IgD-negative memory B cell (primary cell): Measurements from ENCODE around the gene NAV2. TPM values are rescaled to one million over a fixed set of nuclear protein-coding genes. Genes with fewer than 3 reads are reported as not detected.

Experiments
- H3K27ac Mint-ChIP-seq, 3 donors: one replicate each; pipeline ENCODE4 v1.8.0; 2020 to 2022; ENCODE audit warnings: mild to moderate bottlenecking in 3 of 3, mixed read lengths in 3 of 3, moderate library complexity in 1 of 3
- H3K27me3 Mint-ChIP-seq: one replicate; pipeline ENCODE4 v1.8.0; 2021; ENCODE audit warnings: mixed read lengths
- H3K36me3 Mint-ChIP-seq: one replicate; pipeline ENCODE4 v1.8.0; 2020; ENCODE audit warnings: mild to moderate bottlenecking, mixed read lengths
- H3K4me1 Mint-ChIP-seq, 3 donors: one replicate each; pipeline ENCODE4 v1.8.0; 2020 to 2022; ENCODE audit warnings: mixed read lengths in 3 of 3, mild to moderate bottlenecking in 1 of 3
- H3K4me3 Mint-ChIP-seq, 4 donors: one replicate each; pipeline ENCODE4 v1.8.0; 2020 to 2022; ENCODE audit warnings: mild to moderate bottlenecking in 4 of 4, mixed read lengths in 4 of 4, moderate library complexity in 3 of 4
- H3K9me3 Mint-ChIP-seq, 3 donors: one replicate each; pipeline ENCODE4 v1.8.0; 2020 to 2021; ENCODE audit warnings: mixed read lengths in 3 of 3, mild to moderate bottlenecking in 1 of 3
- polyA plus RNA-seq: library from polyadenylated mRNA; unstranded; fragments of 300-500 nt; fragmentation: Illumina TruSeq; gene quantifications from one replicate; pipeline ENCODE4 v1.2.3, GENCODE V29; 2021

The NAV2 gene
- polyA plus RNA-seq, 1 donor from 2014 or later, result 0.19 TPM

DNA sequence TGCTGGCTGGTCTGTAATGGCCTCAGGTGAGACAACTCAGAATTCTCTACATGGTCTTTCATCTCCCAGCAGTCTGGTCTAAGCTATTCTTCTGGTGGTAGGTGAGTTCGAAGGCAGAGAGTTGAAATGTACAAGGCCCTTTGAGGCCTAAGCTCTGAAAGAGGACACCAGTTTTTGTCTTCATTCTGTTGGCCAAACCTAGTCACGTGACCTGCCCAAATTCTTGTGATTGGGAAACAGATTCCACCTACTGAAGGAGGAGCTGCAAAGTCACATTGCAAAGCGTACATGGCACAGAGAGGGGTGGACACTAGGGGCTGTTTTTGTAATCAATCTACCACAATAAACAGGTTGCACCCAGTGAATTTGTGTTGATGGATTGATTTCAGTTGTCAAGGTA is 193.5 kb downstream of the NAV2 start:
- Mint-ChIP-seq H3K4me1 (no peaks in the 10 kb centered on the region), H3K9me3 (no peaks in the 10 kb centered on the region), H3K27ac (no peak overlapping the region), H3K4me3 (no peak overlapping the region), H3K36me3 (no peaks in the 10 kb centered on the region), H3K27me3 (no peaks in the 10 kb centered on the region)

DNA sequence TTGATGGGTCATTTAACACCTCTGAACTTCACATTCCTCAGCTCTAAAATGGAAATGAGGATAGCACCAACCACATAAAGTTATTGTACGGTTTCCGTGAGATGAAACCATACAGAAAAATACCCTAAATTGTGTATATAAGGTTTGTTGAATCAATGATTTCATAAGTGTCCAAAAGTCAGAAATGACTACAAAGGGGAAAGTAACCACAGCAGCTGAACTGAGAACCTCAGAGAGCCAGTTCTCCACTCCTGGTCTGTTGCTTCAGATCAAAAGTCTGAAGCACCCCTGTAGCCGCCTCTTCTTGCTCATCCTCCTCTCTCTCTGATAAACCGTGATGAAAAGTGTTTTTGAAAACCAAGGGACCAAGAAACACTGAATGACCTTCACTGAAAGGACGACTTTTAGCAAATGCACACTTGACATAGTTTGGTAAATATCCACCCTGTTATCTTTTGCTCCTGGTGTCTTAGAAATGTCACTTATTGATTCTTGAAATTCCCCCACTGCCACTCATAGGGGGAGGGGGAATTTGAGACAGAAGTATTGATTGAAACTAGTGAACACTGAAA is 194.5 kb downstream of the NAV2 start:
- H3K4me1 Mint-ChIP-seq, result no peaks in the 10 kb centered on the region
- no peaks in the 10 kb centered on the region for H3K9me3 Mint-ChIP-seq
- H3K27ac Mint-ChIP-seq, result peak overlapping the region in 1 of 3 donors; percentile 40
- no peaks in the 10 kb centered on the region for H3K27me3 Mint-ChIP-seq
- H3K36me3 Mint-ChIP-seq, result no peaks in the 10 kb centered on the region
- no peak overlapping the region for H3K4me3 Mint-ChIP-seq

DNA sequence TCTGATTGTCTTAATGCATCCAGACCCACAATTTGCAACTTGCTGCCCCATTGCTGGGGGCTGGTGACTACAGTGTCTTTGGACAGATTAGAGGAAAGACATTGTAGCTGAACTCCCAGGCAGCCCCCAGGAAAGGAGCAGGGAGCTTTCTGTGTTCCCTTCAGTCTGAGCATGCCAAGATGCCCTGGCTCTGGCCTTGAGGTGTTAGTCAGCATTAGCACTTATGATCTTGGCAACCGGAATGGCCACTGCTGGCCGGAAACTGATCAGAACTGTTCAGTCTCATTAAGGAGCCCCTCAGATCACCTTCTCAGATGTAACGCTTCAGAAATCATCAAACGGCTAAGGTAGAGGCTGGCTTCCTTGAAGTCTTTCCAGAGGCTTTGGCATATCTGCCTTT is 195.2 kb downstream of the NAV2 start:
- Mint-ChIP-seq H3K9me3 (no peaks in the 10 kb centered on the region), H3K27me3 (no peaks in the 10 kb centered on the region), H3K4me1 (no peaks in the 10 kb centered on the region), H3K4me3 (no peak overlapping the region), H3K27ac (no peak overlapping the region), H3K36me3 (no peaks in the 10 kb centered on the region)

DNA sequence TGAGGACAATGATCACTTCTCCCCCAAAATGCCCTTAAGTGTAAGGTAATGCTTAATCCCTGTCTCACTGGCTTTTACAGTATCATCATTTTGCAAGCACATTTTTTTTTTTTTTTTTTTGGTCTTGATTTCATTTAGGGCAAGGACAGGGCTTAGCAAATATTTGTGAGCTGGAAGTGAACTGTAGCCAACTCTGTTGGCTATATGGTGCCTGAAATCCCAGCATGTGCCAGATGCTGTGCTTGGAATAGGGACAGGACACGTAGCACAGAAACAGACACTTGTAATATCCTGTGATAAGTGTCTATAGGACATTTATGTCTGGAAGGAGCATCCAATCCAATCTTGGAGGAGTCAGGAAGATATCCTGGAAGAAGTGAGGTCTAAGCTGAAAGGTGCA is 198.3 kb downstream of the NAV2 start:
- H3K27me3 Mint-ChIP-seq, result peaks cover 2% of the 10 kb centered on the region
- H3K9me3 Mint-ChIP-seq, result no peaks in the 10 kb centered on the region
- H3K27ac Mint-ChIP-seq, result no peak overlapping the region
- H3K4me3 Mint-ChIP-seq, result no peak overlapping the region
- H3K36me3 Mint-ChIP-seq, result no peaks in the 10 kb centered on the region
- peaks cover 0 to 2% (median 0%) of the 10 kb centered on the region in 3 donors for H3K4me1 Mint-ChIP-seq

DNA sequence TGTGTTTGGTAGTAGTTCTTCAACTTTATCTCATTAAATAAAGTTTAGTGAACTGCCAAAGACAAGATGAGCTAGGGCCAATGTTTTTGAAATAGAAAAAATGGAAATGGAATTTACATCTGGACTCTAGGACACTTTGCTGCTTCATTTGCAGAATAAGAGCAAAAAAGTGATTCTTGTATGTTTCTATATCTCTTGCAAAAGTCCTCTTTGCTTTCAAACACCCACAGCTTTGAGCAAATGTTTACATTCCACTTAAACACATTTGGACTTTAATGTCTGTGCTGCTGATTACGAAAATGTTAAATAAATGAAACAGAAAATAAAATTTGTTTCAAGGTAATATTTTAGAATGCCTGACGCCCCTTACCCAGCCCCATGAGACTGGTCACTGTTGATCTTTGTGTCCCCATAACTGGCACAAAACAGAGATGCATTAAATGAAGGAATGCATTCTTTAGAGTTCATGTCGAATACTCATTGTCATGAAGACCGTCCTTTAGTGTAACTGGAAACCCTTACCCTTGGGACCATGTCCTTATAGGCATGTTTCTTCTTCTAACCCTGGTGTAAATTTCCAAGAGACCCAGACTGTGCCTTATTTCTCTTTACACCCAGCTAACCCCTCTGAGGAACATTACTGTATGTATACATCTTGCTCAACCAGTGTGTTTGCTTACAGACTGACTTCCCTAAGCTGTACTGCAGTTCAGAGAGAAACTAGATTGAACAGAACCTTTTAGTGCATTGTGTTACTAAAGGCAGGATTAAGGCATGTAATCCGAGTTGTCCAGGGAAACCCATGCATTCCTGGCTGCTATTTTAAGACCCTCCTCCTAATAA is 199.7 kb downstream of the NAV2 start:
- Mint-ChIP-seq H3K27ac (no peak overlapping the region), H3K4me1 (peaks cover 0 to 2% (median 0%) of the 10 kb centered on the region in 3 donors), H3K9me3 (no peaks in the 10 kb centered on the region), H3K4me3 (no peak overlapping the region), H3K27me3 (peaks cover 2% of the 10 kb centered on the region), H3K36me3 (no peaks in the 10 kb centered on the region)

DNA sequence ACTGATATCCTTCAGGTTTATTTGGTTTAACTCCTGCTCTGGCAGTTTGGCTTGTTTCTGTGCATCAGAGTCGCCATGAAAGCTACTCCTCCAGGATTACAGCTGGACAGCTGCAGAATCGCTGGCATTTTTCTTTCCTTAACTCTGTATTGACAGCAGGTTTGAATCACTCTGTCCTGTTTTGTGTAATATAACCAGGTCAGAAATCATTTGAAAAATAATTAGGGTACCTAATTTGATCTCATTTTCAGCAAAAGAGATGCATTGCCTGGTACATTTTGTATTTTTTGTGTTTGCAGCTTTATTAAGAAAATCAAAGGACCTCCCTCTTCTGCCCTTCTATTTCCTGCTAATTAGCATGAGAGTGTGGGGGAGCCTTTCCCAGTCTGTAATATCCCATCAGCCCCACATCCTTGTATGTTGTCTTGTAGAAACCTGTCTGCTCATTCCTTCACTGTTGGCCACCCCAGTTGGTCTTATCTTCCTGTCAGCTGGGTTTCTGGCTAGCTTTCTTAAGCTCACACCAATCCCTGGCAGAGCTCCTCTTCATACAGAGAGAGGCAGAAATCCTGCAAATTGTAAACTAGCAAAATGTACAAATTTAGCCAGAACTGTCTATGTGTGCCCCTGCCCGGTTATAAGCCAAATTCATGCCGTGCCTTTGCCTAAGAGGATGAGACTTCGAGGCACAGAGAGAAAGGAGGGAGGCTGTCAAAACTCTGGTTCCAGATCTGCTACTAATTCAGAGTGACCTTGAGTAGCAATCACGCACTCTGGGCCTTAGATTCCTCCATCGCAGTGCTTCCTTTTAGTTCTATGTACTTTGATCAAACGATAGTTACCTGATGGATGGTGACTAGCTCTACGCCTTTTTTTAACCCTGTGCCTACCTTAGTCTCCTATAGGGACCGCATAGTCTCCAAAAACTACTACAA is 200.6 kb downstream of the NAV2 start:
- Mint-ChIP-seq H3K9me3 (no peaks in the 10 kb centered on the region), H3K27ac (no peak overlapping the region), H3K4me1 (peaks cover 0 to 2% (median 0%) of the 10 kb centered on the region in 3 donors)

DNA sequence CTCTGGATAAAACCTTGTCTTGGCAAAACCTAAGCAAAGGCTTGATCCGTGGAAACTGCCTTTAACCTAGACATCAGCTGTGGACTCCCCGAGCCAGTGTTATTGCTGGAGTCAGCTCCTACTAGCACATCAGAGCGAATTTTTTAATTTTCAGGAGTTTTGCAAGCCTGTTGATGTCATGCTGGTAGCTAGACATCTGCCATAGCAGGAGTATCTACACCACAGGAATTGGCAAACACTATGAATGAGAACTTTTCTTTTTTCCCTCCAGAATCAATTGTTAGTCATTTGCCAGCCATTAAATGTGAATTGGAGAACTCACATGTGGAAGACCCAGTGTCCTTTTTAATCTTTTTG is 201.2 kb downstream of the NAV2 start:
- H3K9me3 Mint-ChIP-seq, result no peaks in the 10 kb centered on the region
- peaks cover 0 to 2% (median 0%) of the 10 kb centered on the region in 3 donors for H3K4me1 Mint-ChIP-seq
- no peak overlapping the region for H3K27ac Mint-ChIP-seq
- H3K4me3 Mint-ChIP-seq, result no peak overlapping the region
- H3K27me3 Mint-ChIP-seq, result peaks cover 2% of the 10 kb centered on the region
- peaks cover 2% of the 10 kb centered on the region for H3K36me3 Mint-ChIP-seq

More for the DNA sequence above, 200.6 kb downstream of the NAV2 start:
- Mint-ChIP-seq H3K27me3 (peaks cover 2% of the 10 kb centered on the region), H3K4me3 (no peak overlapping the region), H3K36me3 (no peaks in the 10 kb centered on the region)

DNA sequence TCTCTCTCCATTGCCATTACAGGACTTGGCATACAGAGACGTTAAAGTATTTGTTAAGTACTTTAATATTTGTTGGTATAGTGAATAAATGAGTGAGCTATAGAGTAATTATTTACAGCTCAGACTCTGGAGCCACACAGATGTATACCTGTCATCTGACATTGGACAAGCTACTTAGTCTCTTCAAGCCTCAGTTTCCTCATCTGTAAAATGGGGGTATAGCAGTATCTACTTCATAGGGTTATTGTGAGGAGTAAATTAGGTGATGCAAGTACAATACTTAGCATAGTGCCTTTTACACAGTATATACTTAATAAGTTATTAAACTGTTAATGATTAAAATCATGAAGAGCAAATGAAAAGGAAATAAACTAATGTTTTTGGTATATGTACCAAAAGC is 203.2 kb downstream of the NAV2 start:
- Mint-ChIP-seq H3K27me3 (peaks cover 2% of the 10 kb centered on the region), H3K27ac (no peak overlapping the region), H3K9me3 (peaks cover 0 to 2% (median 0%) of the 10 kb centered on the region in 3 donors), H3K4me3 (no peak overlapping the region), H3K36me3 (peaks cover 4% of the 10 kb centered on the region), H3K4me1 (peaks cover 0 to 2% (median 0%) of the 10 kb centered on the region in 3 donors)

DNA sequence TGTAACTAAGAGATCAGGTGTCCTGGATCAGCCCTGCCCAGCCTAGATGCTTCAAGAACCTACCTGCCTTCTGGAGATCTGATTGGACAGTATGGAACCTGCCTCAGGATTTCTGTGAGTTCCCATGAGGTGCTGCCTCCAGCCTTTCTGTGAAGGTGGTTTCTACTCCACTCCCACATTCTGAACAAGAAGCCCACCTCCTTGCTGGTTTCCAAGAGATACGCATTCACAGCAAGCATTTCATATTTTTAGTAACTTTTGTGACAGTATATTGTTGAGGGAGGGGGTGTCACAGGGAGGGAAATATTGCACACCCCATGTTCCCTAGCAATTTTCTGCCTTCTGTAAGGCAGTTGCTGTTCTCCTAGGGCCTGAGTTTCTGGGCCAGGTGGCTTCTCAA is 204.4 kb downstream of the NAV2 start:
- peaks cover 4% of the 10 kb centered on the region for H3K36me3 Mint-ChIP-seq
- H3K27ac Mint-ChIP-seq, result no peak overlapping the region
- H3K9me3 Mint-ChIP-seq, result peaks cover 0 to 2% (median 0%) of the 10 kb centered on the region in 3 donors
- no peak overlapping the region for H3K4me3 Mint-ChIP-seq
- H3K27me3 Mint-ChIP-seq, result peaks cover 4% of the 10 kb centered on the region
- peaks cover 0 to 2% (median 0%) of the 10 kb centered on the region in 3 donors for H3K4me1 Mint-ChIP-seq

DNA sequence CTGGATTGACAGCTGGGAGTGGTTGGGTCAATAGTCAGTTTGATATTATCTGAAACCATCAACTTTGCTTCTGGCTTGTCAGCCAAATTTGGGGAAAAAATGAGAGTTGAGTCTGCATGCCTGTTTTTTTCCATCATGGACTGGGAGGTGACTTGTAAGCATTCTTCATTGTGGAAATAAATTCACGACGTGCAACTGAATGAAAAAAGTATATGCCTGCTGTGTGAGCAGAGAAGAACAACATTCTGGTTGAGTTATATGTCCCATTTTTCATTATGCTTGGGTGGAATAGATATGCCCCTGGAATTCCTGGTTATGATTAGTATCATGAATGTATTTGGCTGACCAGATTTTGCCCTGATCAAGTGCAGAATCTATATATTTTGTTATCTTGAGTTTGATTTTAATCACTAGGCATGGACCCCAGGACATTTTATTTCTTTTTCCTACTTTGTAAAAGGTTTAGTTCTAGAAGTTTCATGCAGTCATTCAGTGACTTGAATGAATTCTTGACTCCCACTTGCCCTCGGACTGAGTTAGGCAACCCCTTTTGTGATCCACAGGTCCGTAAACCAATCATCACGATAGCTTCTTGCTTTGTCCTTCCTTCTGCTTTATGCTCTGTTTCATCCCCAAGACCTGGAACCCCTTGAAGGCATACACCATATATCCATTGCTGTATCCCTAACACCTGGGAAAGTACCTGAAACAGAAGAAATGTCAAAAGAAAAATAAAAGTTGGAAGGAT is 205.8 kb downstream of the NAV2 start:
- H3K4me1 Mint-ChIP-seq, result peaks cover 0 to 2% (median 0%) of the 10 kb centered on the region in 3 donors
- H3K27me3 Mint-ChIP-seq, result peaks cover 6% of the 10 kb centered on the region

DNA sequence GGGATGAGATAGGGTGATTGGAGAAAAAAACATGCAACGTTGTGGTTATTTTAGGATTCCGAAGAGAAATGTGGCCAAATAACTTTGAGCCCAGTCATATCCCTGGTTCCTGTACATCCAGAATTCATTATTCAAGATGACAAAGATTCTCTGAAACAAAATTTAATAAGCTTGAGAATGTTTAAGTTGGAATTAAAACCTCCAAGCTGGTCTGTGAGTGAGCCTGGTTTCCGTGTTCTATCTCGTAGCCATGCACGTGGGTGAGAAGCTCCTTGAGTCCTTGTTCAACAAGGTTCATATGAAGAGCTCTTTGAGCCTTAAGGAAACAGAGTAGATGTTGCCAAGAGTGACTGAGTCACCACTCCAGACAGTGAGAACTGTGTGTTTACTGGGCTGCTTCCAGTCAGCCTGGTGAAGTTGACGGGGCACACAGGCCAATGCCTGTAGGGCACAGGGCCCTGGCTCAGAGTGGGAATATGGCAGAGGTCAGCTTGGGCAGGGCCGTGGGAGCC is 206.5 kb downstream of the NAV2 start:
- no peak overlapping the region for H3K4me3 Mint-ChIP-seq
- peaks cover 0 to 2% (median 0%) of the 10 kb centered on the region in 3 donors for H3K4me1 Mint-ChIP-seq
- peaks cover 0 to 2% (median 0%) of the 10 kb centered on the region in 3 donors for H3K9me3 Mint-ChIP-seq
- H3K27ac Mint-ChIP-seq, result no peak overlapping the region
- peaks cover 6% of the 10 kb centered on the region for H3K27me3 Mint-ChIP-seq
- peaks cover 4% of the 10 kb centered on the region for H3K36me3 Mint-ChIP-seq

More for the DNA sequence above, 205.8 kb downstream of the NAV2 start:
- H3K36me3 Mint-ChIP-seq, result peaks cover 4% of the 10 kb centered on the region
- peaks cover 0 to 2% (median 0%) of the 10 kb centered on the region in 3 donors for H3K9me3 Mint-ChIP-seq
- H3K4me3 Mint-ChIP-seq, result no peak overlapping the region
- H3K27ac Mint-ChIP-seq, result no peak overlapping the region

DNA sequence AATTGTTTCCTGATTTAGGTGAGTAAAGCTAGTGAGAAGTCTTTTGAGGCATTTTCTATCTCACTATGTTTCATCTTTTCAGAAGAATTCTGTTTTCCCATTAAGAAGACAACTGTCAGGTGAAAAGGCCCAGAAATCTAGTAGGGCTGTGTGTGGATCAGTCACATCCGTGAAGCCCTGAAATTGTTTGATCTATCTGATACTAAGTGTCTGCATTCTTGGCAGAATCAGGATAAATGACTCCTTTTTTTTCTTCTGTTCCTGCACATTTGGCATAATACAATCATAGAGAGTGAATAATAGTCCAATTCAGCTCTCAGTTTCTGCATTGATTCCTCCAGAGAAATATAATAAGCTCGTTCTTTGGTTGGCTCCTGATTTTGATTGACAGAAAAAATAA is 208.3 kb downstream of the NAV2 start:
- Mint-ChIP-seq H3K36me3 (peaks cover 4% of the 10 kb centered on the region), H3K27me3 (peaks cover 7% of the 10 kb centered on the region), H3K4me1 (no peaks in the 10 kb centered on the region), H3K27ac (no peak overlapping the region), H3K9me3 (peaks cover 0 to 2% (median 0%) of the 10 kb centered on the region in 3 donors), H3K4me3 (no peak overlapping the region)

DNA sequence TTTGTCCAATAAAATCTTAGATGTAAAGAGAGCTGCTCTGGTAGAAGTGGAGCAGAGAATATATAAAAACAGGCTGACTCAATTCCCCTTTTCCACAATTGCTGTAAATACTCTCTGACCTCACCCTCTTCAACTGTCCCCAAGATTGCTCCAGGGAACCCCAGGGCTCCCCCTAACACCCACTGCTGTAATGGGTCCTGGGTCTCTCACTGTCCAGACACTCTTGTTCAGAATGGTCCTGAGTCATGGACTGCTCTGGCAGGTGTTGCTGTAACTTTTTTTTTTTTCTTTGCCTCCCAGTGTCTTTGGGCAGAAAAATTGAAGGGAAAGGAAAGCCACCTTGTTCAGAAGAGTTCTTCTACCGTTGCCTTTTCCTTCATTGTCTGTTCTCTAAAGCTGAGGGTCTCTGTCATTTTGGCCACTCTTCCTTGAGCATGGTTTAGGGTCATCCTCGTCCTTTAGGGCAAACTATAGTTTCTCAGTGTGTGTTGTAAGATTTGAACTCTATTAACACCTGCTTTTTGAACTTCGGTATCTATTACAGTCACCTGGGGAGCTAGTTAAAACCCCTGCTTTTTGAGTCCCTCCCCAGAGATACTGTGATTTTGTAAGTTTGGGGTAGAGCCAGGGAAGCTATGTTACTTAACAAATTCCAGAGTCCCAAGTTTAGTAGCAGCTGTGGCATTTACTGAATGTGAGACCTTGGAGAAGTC is 209.5 kb downstream of the NAV2 start:
- H3K27ac Mint-ChIP-seq, result no peak overlapping the region
- peaks cover 4% of the 10 kb centered on the region for H3K36me3 Mint-ChIP-seq
- H3K27me3 Mint-ChIP-seq, result peaks cover 9% of the 10 kb centered on the region
- H3K4me3 Mint-ChIP-seq, result no peak overlapping the region
- no peaks in the 10 kb centered on the region for H3K4me1 Mint-ChIP-seq
- peaks cover 0 to 2% (median 0%) of the 10 kb centered on the region in 3 donors for H3K9me3 Mint-ChIP-seq

DNA sequence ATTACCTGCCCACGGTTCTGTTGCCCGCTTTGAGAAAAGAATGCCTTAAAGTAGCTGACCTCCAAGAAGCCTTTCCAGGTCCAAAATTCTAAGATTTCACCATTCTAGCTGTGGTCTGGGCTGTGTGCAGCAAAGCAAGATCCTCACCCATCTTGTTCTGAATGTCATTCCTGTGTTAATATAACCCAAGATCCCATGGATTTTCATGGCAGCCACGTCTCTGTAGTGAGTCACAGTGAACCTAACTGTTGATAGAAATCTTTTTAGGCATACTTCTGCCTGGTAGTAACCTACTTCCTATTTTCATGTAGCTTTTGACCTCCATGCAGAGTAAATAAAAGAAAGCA is 210.0 kb downstream of the NAV2 start:
- no peak overlapping the region for H3K27ac Mint-ChIP-seq
- peaks cover 9% of the 10 kb centered on the region for H3K27me3 Mint-ChIP-seq
- H3K4me3 Mint-ChIP-seq, result no peak overlapping the region

More for the DNA sequence above, 210.0 kb downstream of the NAV2 start:
- Mint-ChIP-seq H3K4me1 (no peaks in the 10 kb centered on the region), H3K9me3 (peaks cover 0 to 2% (median 0%) of the 10 kb centered on the region in 3 donors), H3K36me3 (peaks cover 4% of the 10 kb centered on the region)
